AG04450 (cell line): ENCODE results near the gene PRRX1. TPM values are rescaled to one million over a fixed set of nuclear protein-coding genes. Genes with fewer than 3 reads are reported as not detected.

ENCODE experiments used
- CTCF ChIA-PET: fragments of 300-600, 350-600 bp; formaldehyde crosslinking; extraction: SDS; loops from one replicate; lab custom pipeline; 2022; ENCODE audit warnings: antibody characterized with exemption, inconsistent platforms; lab: Charles Lee
- POLR2A ChIA-PET: fragments of 350-600 bp; formaldehyde crosslinking; extraction: SDS; loops from one replicate; lab custom pipeline; 2021; ENCODE audit warnings: antibody characterized with exemption, inconsistent platforms; lab: Yijun Ruan, JAX
- DNase-seq: peaks from one replicate; pipeline ENCODE4 v3.0.0-alpha.2; 2011; ENCODE audit warnings: low read depth, low spot score
- H3K27ac ChIP-seq: one replicate; pipeline ENCODE4 v1.5.1; 2012; ENCODE audit warnings: low read depth, low read length, control low read depth
- H3K27me3 ChIP-seq: one replicate; pipeline ENCODE4 v1.6.0; 2012; ENCODE audit warnings: low read length; ENCODE audit not compliant: control insufficient read depth, insufficient read depth
- H3K4me3 ChIP-seq: 2 replicates; pipeline ENCODE4 v1.5.1; 2011; ENCODE audit warnings: mild to moderate bottlenecking, low read depth, low read length, control low read depth
- H3K9me3 ChIP-seq: 2 replicates; pipeline ENCODE4 v1.5.1; 2012; ENCODE audit warnings: low read length; ENCODE audit not compliant: control insufficient read depth, insufficient read depth
- CTCF ChIP-seq: IDR thresholded peaks from 2 replicates; pipeline ENCODE4 v1.5.1; 2011; ENCODE audit warnings: low read depth, low read length, control low read depth, inconsistent platforms
- polyA plus RNA-seq: library from polyadenylated mRNA; depleted of rRNA; stranded (reverse); fragments of >200 nt; gene quantifications from 2 replicates; pipeline ENCODE4 v1.2.3, GENCODE V29; 2011

PRRX1 gene
- polyA plus RNA-seq, 1 experiment: 107 TPM

GRCh38 chr1:170698301-170699275 is 34.7 kb downstream of the PRRX1 start:
- Histone ChIP-seq H3K27ac (no peak overlapping the region), H3K4me3 (no peak overlapping the region), H3K27me3 (no peaks in the 10 kb centered on the region), H3K9me3 (no peaks in the 10 kb centered on the region)
- TF ChIP-seq CTCF: no peak
- DNase-seq: no peak
- CTCF ChIA-PET: interaction anchor here (1.3 to 2.5 kb wide), 3 partner anchors 9 to 12 kb away, joined by 3 to 12 read pairs (median 8); no protein-coding TSS in a partner anchor
- POLR2A ChIA-PET: no interaction called here

- TF ChIP-seq CTCF: no peak
- H3K4me3 ChIP-seq: no peak overlapping the region
- DNase-seq: no peak
- POLR2A ChIA-PET: no interaction called here
- no peaks in the 10 kb centered on the region for H3K27me3 ChIP-seq
- CTCF ChIA-PET: interaction anchor here (2.5 kb wide), 1 partner anchor 10 kb away, joined by 8 read pairs; no protein-coding TSS in a partner anchor
- H3K27ac ChIP-seq: no peak overlapping the region
- H3K9me3 ChIP-seq: no peaks in the 10 kb centered on the region
Observed at GRCh38 chr1:170699696-170700095, 35.8 kb downstream of the PRRX1 start.

GRCh38 chr1:170700842-170701615 is 37.1 kb downstream of the PRRX1 start:
- no peak for TF ChIP-seq CTCF
- no peak for DNase-seq
- Histone ChIP-seq H3K27ac (no peak overlapping the region), H3K9me3 (no peaks in the 10 kb centered on the region), H3K27me3 (no peaks in the 10 kb centered on the region), H3K4me3 (no peak overlapping the region)
- ChIA-PET POLR2A (no interaction called here), CTCF (interaction anchor here (2.5 kb wide), 1 partner anchor 11 kb away, joined by 8 read pairs; no protein-coding TSS in a partner anchor)

GRCh38 chr1:170701962-170702361 is 38.0 kb downstream of the PRRX1 start:
- Histone ChIP-seq H3K27me3 (no peaks in the 10 kb centered on the region), H3K4me3 (no peak overlapping the region), H3K9me3 (no peaks in the 10 kb centered on the region), H3K27ac (no peak overlapping the region)
- ChIA-PET POLR2A (no interaction called here), CTCF (no interaction called here)
- TF ChIP-seq CTCF: no peak
- no peak for DNase-seq
